MM.1S (cell line): Measurements from ENCODE around the gene TMEM168.

Experiments
- DNase-seq: peaks from one replicate; pipeline ENCODE4 v3.0.0-alpha.2; 2015
- H2AFZ ChIP-seq: fragments of 300-600 bp; sonication (generic); 2 replicates; pipeline ENCODE4 v1.6.0; 2016; ENCODE audit warnings: antibody characterized with exemption, low read length
- H3F3A ChIP-seq: fragments of 300-600 bp; sonication (generic); 2 replicates; pipeline ENCODE4 v1.6.1; 2016; ENCODE audit warnings: mild to moderate bottlenecking, antibody characterized with exemption, low read length, moderate library complexity, mixed read lengths; ENCODE audit not compliant: insufficient read depth
- H3K27ac ChIP-seq: fragments of 300-600 bp; sonication (generic); 2 replicates; pipeline ENCODE4 v1.5.1; 2016; ENCODE audit warnings: mild to moderate bottlenecking, low read length
- H3K27me3 ChIP-seq: fragments of 300-600 bp; sonication (generic); replicated peaks from 2 replicates; pipeline ENCODE4 v1.6.0; 2016; ENCODE audit warnings: low read length; ENCODE audit not compliant: insufficient read depth
- H3K36me3 ChIP-seq: fragments of 300-600 bp; sonication (generic); replicated peaks from 2 replicates; pipeline ENCODE4 v1.6.1; 2016; ENCODE audit warnings: mild to moderate bottlenecking, low read length, mixed read lengths; ENCODE audit not compliant: insufficient read depth
- H3K4me1 ChIP-seq: fragments of 300-600 bp; sonication (generic); 2 replicates; pipeline ENCODE4 v1.6.1; 2016; ENCODE audit warnings: low read length, mixed read lengths
- H3K4me2 ChIP-seq: fragments of 300-600 bp; sonication (generic); 2 replicates; pipeline ENCODE4 v1.6.0; 2016; ENCODE audit warnings: low read depth, low read length
- H3K4me3 ChIP-seq: fragments of 300-600 bp; sonication (generic); 2 replicates; pipeline ENCODE4 v1.5.1; 2016; ENCODE audit warnings: low read length, mixed read lengths
- H3K79me2 ChIP-seq: fragments of 300-600 bp; sonication (generic); 2 replicates; pipeline ENCODE4 v1.6.1; 2016; ENCODE audit warnings: mixed run types, low read length, mixed read lengths
- H3K9ac ChIP-seq: fragments of 300-600 bp; sonication (generic); 2 replicates; pipeline ENCODE4 v1.6.1; 2016; ENCODE audit warnings: low read length, mixed read lengths
- H3K9me2 ChIP-seq: fragments of 300-600 bp; sonication (generic); replicated peaks from 2 replicates; pipeline ENCODE4 v1.6.1; 2016; ENCODE audit warnings: mild to moderate bottlenecking, low read length, mixed read lengths; ENCODE audit not compliant: insufficient read depth
- H3K9me3 ChIP-seq: fragments of 300-600 bp; sonication (generic); replicated peaks from 2 replicates; pipeline ENCODE4 v1.6.1; 2016; ENCODE audit warnings: mild to moderate bottlenecking, low read length, mixed read lengths; ENCODE audit not compliant: insufficient read depth
- H4K20me1 ChIP-seq: fragments of 300-600 bp; sonication (generic); 2 replicates; pipeline ENCODE4 v1.6.1; 2016; ENCODE audit warnings: mild to moderate bottlenecking, low read length, moderate library complexity, mixed read lengths; ENCODE audit not compliant: insufficient read depth
- CTCF ChIP-seq: fragments of 300-600 bp; sonication (generic); IDR thresholded peaks from 2 replicates; pipeline ENCODE4 v1.5.1; 2016; ENCODE audit warnings: antibody characterized with exemption, low read length, mixed read lengths
- EZH2 ChIP-seq: fragments of 300-600 bp; sonication (generic); optimal IDR thresholded peaks from 2 replicates; pipeline ENCODE3; 2017; ENCODE audit warnings: low read depth, mild to moderate bottlenecking, antibody characterized with exemption, low read length, mixed read lengths
- EZH2phosphoT487 ChIP-seq: fragments of 300-600 bp; sonication (generic); IDR thresholded peaks from 2 replicates; pipeline ENCODE4 v1.6.1; 2018; ENCODE audit warnings: antibody characterized with exemption, low read length

TMEM168 gene

GRCh38 chr7:112753298-112753697 lies 36.9 kb downstream of the TMEM168 start:
- Histone ChIP-seq H3K36me3 (no peaks in the 10 kb centered on the region), H3K4me2 (no peak overlapping the region), H4K20me1 (no peaks in the 10 kb centered on the region), H3K9me3 (no peaks in the 10 kb centered on the region), H2AFZ (no peak overlapping the region), H3K79me2 (no peaks in the 10 kb centered on the region), H3F3A (no peaks in the 10 kb centered on the region), H3K9me2 (no peaks in the 10 kb centered on the region), H3K9ac (no peak overlapping the region), H3K27me3 (no peaks in the 10 kb centered on the region), H3K4me3 (no peak overlapping the region), H3K27ac (no peak overlapping the region), H3K4me1 (no peaks in the 10 kb centered on the region)
- TF ChIP-seq EZH2phosphoT487: no peak
- no peak for DNase-seq

- Histone ChIP-seq H3K4me3 (no peak overlapping the region), H3K36me3 (no peaks in the 10 kb centered on the region), H3K4me2 (no peak overlapping the region), H3K4me1 (no peaks in the 10 kb centered on the region), H3K27ac (no peak overlapping the region), H3K9me2 (no peaks in the 10 kb centered on the region), H3K79me2 (no peaks in the 10 kb centered on the region), H3K9me3 (no peaks in the 10 kb centered on the region), H2AFZ (no peak overlapping the region), H4K20me1 (no peaks in the 10 kb centered on the region), H3F3A (no peaks in the 10 kb centered on the region), H3K27me3 (no peaks in the 10 kb centered on the region), H3K9ac (no peak overlapping the region)
- TF ChIP-seq EZH2: no peak
- no peak for TF ChIP-seq CTCF
- no peak for TF ChIP-seq EZH2phosphoT487
- DNase-seq: no peak
Observed at GRCh38 chr7:112752576-112752975, 37.6 kb downstream of the TMEM168 start.

GRCh38 chr7:112749775-112750174 lies 40.4 kb downstream of the TMEM168 start:
- Histone ChIP-seq H4K20me1 (no peaks in the 10 kb centered on the region), H3F3A (no peaks in the 10 kb centered on the region), H3K9me3 (no peaks in the 10 kb centered on the region), H3K4me3 (no peak overlapping the region), H2AFZ (no peak overlapping the region), H3K36me3 (no peaks in the 10 kb centered on the region), H3K9me2 (no peaks in the 10 kb centered on the region), H3K4me1 (no peaks in the 10 kb centered on the region), H3K27ac (no peak overlapping the region), H3K4me2 (no peak overlapping the region), H3K27me3 (no peaks in the 10 kb centered on the region), H3K79me2 (no peaks in the 10 kb centered on the region), H3K9ac (no peak overlapping the region)
- TF ChIP-seq EZH2 (no peak), EZH2phosphoT487 (no peak), CTCF (no peak; the same call in 1 of the 2 replicates)
- no peak for DNase-seq

- no peaks in the 10 kb centered on the region for H3K36me3 ChIP-seq
- no peaks in the 10 kb centered on the region for H3K27me3 ChIP-seq
- no peak for DNase-seq
- no peak for TF ChIP-seq CTCF
- TF ChIP-seq EZH2phosphoT487: no peak
- no peak for TF ChIP-seq EZH2
- H3K27ac ChIP-seq: no peak overlapping the region
- no peak overlapping the region for H3K4me2 ChIP-seq
- H4K20me1 ChIP-seq: no peaks in the 10 kb centered on the region
- H3K79me2 ChIP-seq: no peaks in the 10 kb centered on the region
- no peaks in the 10 kb centered on the region for H3K9me3 ChIP-seq
- H2AFZ ChIP-seq: no peak overlapping the region
- no peaks in the 10 kb centered on the region for H3K9me2 ChIP-seq
- H3K4me1 ChIP-seq: no peaks in the 10 kb centered on the region
- no peaks in the 10 kb centered on the region for H3F3A ChIP-seq
- H3K9ac ChIP-seq: no peak overlapping the region
- H3K4me3 ChIP-seq: no peak overlapping the region
Observed at GRCh38 chr7:112748381-112748780, 41.8 kb downstream of the TMEM168 start.
